GM19351 (cell line): ENCODE measurements around the gene SKOR2.

Source experiments
- ATAC-seq: cut with Tn5 transposase; IDR thresholded peaks from one replicate; pipeline ENCODE4 v1.9.1; 2021; ENCODE audit warnings: mild to moderate bottlenecking, moderate library complexity; ENCODE audit not compliant: unreplicated experiment

The SKOR2 gene

GRCh38 chr18:47260924-47261701 is 9.7 kb upstream of the SKOR2 start:
- no peak for ATAC-seq

GRCh38 chr18:47260120-47260923 is 8.9 kb upstream of the SKOR2 start:
- no peak for ATAC-seq

GRCh38 chr18:47254341-47254939 is 3.0 kb upstream of the SKOR2 start:
- ATAC-seq: no peak

- no peak for ATAC-seq
These were observed 1.7 kb upstream of the SKOR2 start for GRCh38 chr18:47253101-47253654.

- no peak for ATAC-seq
These were observed 941 bp downstream of the SKOR2 start for GRCh38 chr18:47250391-47251046.

- no peak for ATAC-seq
These were observed 2.0 kb downstream of the SKOR2 start for GRCh38 chr18:47249314-47249981.

- ATAC-seq: no peak
These were observed 2.7 kb downstream of the SKOR2 start for GRCh38 chr18:47248604-47249313.

- ATAC-seq: no peak
These were observed 3.3 kb downstream of the SKOR2 start for GRCh38 chr18:47248115-47248603.

GRCh38 chr18:47247416-47248114 is 3.9 kb downstream of the SKOR2 start:
- no peak for ATAC-seq

GRCh38 chr18:47247036-47247415 is 4.4 kb downstream of the SKOR2 start:
- no peak for ATAC-seq

- ATAC-seq: no peak
These were observed 5.2 kb downstream of the SKOR2 start for GRCh38 chr18:47246027-47246971.

- no peak for ATAC-seq
These were observed 7.4 kb downstream of the SKOR2 start for GRCh38 chr18:47244086-47244485.

- no peak for ATAC-seq
These were observed 16.4 kb downstream of the SKOR2 start for GRCh38 chr18:47235096-47235495.

GRCh38 chr18:47226660-47227059 is 24.8 kb downstream of the SKOR2 start:
- no peak for ATAC-seq

- no peak for ATAC-seq
These were observed 35.8 kb downstream of the SKOR2 start for GRCh38 chr18:47215554-47216138.

GRCh38 chr18:47209171-47209570 is 42.3 kb downstream of the SKOR2 start:
- ATAC-seq: no peak

GRCh38 chr18:47206945-47207637 is 44.4 kb downstream of the SKOR2 start:
- ATAC-seq: no peak
